C4-2B (cell line): Measurements from ENCODE around the gene UNC79.

Source experiments
- CTCF ChIP-seq: fragments of 450-650 bp; conservative IDR thresholded peaks from 2 replicates; pipeline ENCODE4 v1.5.1; 2017; ENCODE audit warnings: mild to moderate bottlenecking
- ZFX ChIP-seq: fragments of 450-650 bp; IDR thresholded peaks from 2 replicates; pipeline ENCODE4 v1.6.1; 2017

- TF ChIP-seq CTCF (no peak), ZFX (no peak)
Observed at GRCh38 chr14:93528884-93529558, 98.3 kb downstream of the UNC79 start.
